OCI-LY7 (cell line): Measurements from ENCODE around the gene TBC1D5.

Experiments
- CTCF ChIP-seq: fragments of 200-600 bp; sonication (generic); conservative IDR thresholded peaks from 2 replicates; pipeline ENCODE4 v1.5.1; 2014; ENCODE audit warnings: mild to moderate bottlenecking, antibody characterized with exemption, low read length, moderate library complexity, mixed read lengths
- EZH2phosphoT487 ChIP-seq: fragments of 200-600 bp; sonication (generic); IDR thresholded peaks from 2 replicates; pipeline ENCODE4 v1.6.1; 2018; ENCODE audit warnings: low read depth, borderline replicate concordance, mild to moderate bottlenecking, mixed run types, antibody characterized with exemption, low read length, moderate library complexity, mixed read lengths

GRCh38 chr3:17407576-17407975, 334.9 kb downstream of the TBC1D5 start:
- TF ChIP-seq CTCF (no peak), EZH2phosphoT487 (no peak)
